Fibroblast of the aortic adventitia (primary cell): ENCODE measurements around the gene ST3GAL6. TPM values are rescaled to one million over a fixed set of nuclear protein-coding genes. Genes with fewer than 3 reads are reported as not detected.

Experiments used
- DNase-seq: peaks from one replicate; pipeline ENCODE4 v3.0.0-alpha.2; 2010; ENCODE audit warnings: low read depth
- H3K4me3 ChIP-seq: 2 replicates; pipeline ENCODE4 v1.5.1; 2011; ENCODE audit warnings: low read depth, mild to moderate bottlenecking, control low read depth, low read length, moderate library complexity
- CTCF ChIP-seq: IDR thresholded peaks from 2 replicates; pipeline ENCODE4 v1.5.1; 2011; ENCODE audit warnings: mild to moderate bottlenecking, low read length, control low read depth, inconsistent platforms; ENCODE audit not compliant: insufficient read depth
- total RNA-seq: library from RNA; depleted of rRNA; stranded (reverse); fragments of >200 nt; gene quantifications from 2 replicates; pipeline ENCODE4 v1.2.3, GENCODE V29; 2012; ENCODE audit warnings: low replicate concordance

Gene ST3GAL6
- total RNA-seq, 1 donor = 2.3 TPM

GRCh38 chr3:98778383-98778782 lies 15.2 kb downstream of the ST3GAL6 start:
- H3K4me3 ChIP-seq = no peak overlapping the region
- no peak for TF ChIP-seq CTCF
- no peak for DNase-seq

GRCh38 chr3:98778852-98779413 lies 15.8 kb downstream of the ST3GAL6 start:
- no peak for TF ChIP-seq CTCF
- no peak overlapping the region for H3K4me3 ChIP-seq
- DNase-seq = peak; percentile 99

GRCh38 chr3:98779541-98780335 lies 16.6 kb downstream of the ST3GAL6 start:
- no peak for TF ChIP-seq CTCF
- H3K4me3 ChIP-seq = no peak overlapping the region
- DNase-seq = peak; percentile 71

- no peak overlapping the region for H3K4me3 ChIP-seq
- no peak for TF ChIP-seq CTCF
- DNase-seq = peak; percentile 35
These were observed 17.2 kb downstream of the ST3GAL6 start for GRCh38 chr3:98780343-98780742.

GRCh38 chr3:98782824-98783500 lies 19.8 kb downstream of the ST3GAL6 start:
- TF ChIP-seq CTCF = no peak
- no peak overlapping the region for H3K4me3 ChIP-seq
- DNase-seq = no peak

GRCh38 chr3:98784042-98784441 lies 20.9 kb downstream of the ST3GAL6 start:
- no peak overlapping the region for H3K4me3 ChIP-seq
- peak; percentile 61 for DNase-seq
- no peak for TF ChIP-seq CTCF
